NT2/D1 (cell line): ENCODE measurements around the gene AGXT.

ENCODE experiments used
- DNase-seq: peaks from one replicate; pipeline ENCODE4 v3.0.0-alpha.2; 2011; ENCODE audit warnings: low read depth, low spot score
- H3K27me3 ChIP-seq: 2 replicates; pipeline ENCODE4 v1.6.0; 2011; ENCODE audit warnings: mild to moderate bottlenecking; ENCODE audit not compliant: insufficient read length, insufficient read depth
- H3K36me3 ChIP-seq: 2 replicates; pipeline ENCODE4 v1.6.1; 2011; ENCODE audit warnings: mild to moderate bottlenecking, low read length, mixed read lengths; ENCODE audit not compliant: insufficient read depth, insufficient read length
- H3K4me1 ChIP-seq: 2 replicates; pipeline ENCODE4 v1.5.1; 2011; ENCODE audit not compliant: insufficient read depth, insufficient read length
- H3K4me3 ChIP-seq: 2 replicates; pipeline ENCODE4 v1.5.1; 2011; ENCODE audit warnings: low read depth; ENCODE audit not compliant: insufficient read length
- H3K9ac ChIP-seq: 2 replicates; pipeline ENCODE4 v1.6.0; 2011; ENCODE audit warnings: low read depth; ENCODE audit not compliant: insufficient read length
- H3K9me3 ChIP-seq: 2 replicates; pipeline ENCODE4 v1.5.1; 2011; ENCODE audit warnings: mild to moderate bottlenecking, low read length; ENCODE audit not compliant: insufficient read depth
- SUZ12 ChIP-seq: IDR thresholded peaks from 2 replicates; pipeline ENCODE4 v1.6.1; 2011; ENCODE audit not compliant: insufficient read length, insufficient read depth; ENCODE audit errors: extremely low read depth
- YY1 ChIP-seq: IDR thresholded peaks from 2 replicates; pipeline ENCODE4 v1.6.1; 2011; ENCODE audit not compliant: insufficient read length, insufficient read depth
- ZNF274 ChIP-seq: IDR thresholded peaks from 2 replicates; pipeline ENCODE4 v1.6.1; 2011; ENCODE audit warnings: mild to moderate bottlenecking, low read depth, low read length

AGXT gene

DNA sequence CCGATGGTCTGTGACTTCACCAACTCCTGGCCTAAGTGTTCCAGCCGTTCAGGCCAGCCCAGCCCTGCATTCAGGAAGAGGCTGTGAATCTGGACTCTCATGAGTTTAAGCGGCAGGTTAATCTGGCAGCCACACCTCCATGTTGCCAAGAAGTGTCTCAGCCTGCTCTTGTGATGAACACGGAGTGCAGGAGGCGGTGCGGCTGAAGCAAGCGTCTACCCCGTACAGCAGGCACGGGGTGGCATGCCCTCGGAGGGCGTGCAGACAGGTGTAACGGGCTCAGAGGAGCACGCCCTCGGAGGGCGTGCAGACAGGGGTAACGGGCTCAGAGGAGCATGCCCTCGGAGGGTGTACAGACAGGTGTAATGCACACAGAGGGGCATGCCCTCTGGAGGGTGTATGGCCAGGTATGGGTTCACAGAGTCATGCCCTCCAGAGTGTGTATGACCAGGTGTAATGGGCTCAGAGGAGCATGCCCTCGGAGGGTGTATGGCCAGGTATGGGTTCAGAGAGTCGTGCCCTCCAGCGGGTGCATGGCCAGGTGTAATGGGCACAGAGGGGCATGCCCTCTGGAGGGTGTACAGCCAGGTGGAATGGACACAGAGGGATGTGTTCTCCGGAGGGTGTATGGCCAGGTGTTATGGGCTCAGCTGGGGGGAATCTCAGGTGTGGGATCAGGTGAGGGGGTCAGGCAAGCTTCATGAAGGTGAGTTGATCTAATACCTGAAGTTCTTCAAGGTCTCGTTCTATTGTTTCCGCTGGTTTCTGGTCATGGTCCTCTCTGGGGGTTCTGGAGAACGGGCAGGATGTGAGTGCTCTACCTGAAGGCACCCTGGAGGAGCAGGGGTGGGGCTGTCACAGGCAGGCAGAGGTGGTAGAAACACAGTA is 60.1 kb downstream of the AGXT start:
- no peak overlapping the region for H3K9ac ChIP-seq
- TF ChIP-seq YY1 (no peak), SUZ12 (no peak), ZNF274 (no peak)
- peaks cover 8% of the 10 kb centered on the region for H3K4me1 ChIP-seq
- no peak for DNase-seq
- H3K36me3 ChIP-seq = no peaks in the 10 kb centered on the region
- no peak overlapping the region for H3K4me3 ChIP-seq
- H3K27me3 ChIP-seq = no peaks in the 10 kb centered on the region
- H3K9me3 ChIP-seq = no peaks in the 10 kb centered on the region

DNA sequence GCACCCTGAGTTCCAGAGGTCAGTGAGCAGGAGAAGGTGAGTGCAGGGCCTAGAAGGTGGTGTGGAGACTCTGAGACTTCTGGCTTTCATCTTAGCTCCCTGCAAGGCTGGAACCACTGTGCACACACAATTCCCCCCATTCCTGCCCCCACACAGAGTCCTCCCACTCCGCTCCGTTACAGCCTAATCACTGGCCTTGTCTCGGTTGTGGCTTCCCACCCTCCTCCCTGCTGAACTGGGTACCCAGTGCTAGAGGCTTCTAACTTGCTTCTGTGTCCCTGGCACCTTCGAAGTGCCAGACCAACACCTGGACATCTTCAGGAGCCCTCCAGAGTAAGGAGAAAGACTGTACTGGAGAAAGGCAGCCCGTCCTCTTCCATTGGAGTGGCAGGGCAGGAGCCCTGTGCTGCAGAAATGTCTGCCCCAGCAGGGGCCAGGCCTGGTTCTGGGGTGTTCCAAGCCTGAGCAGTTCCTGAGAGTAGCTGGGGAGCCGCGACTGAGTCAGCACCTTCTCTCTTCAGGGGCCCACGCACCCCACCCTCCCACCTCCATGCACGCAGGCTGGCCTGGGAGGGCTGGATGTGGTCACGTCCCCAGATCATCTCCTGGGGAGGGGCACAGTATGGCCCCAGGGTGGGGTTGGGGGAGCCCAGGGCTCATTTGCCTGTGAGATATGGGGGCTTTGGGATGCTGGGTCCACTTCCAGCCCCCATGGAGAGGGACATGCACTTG is 60.9 kb downstream of the AGXT start:
- no peak for DNase-seq
- peaks cover 8% of the 10 kb centered on the region for H3K4me1 ChIP-seq
- no peak overlapping the region for H3K9ac ChIP-seq
- no peak for TF ChIP-seq ZNF274
- TF ChIP-seq YY1 = no peak
- no peak for TF ChIP-seq SUZ12
- H3K27me3 ChIP-seq = no peaks in the 10 kb centered on the region
- no peaks in the 10 kb centered on the region for H3K9me3 ChIP-seq
- no peak overlapping the region for H3K4me3 ChIP-seq
- H3K36me3 ChIP-seq = no peaks in the 10 kb centered on the region
